ENCODE results near the gene FABP6.
"Not testable (repeated sequence)": the region's sequence is repeated elsewhere in the genome, so short reads cannot be mapped to it uniquely, and the experiment has no call there.

Gene FABP6

GRCh38 chr5:160227012-160227411, 2.3 kb upstream of the FABP6 start:
- DNase-seq = no peak

- no peak for DNase-seq
Observed at GRCh38 chr5:160230686-160231527, 1.6 kb downstream of the FABP6 start.

- no peak for DNase-seq
Observed at GRCh38 chr5:160231783-160232342, 2.6 kb downstream of the FABP6 start.

GRCh38 chr5:160233215-160233614, 3.9 kb downstream of the FABP6 start:
- DNase-seq = no peak

- DNase-seq = no peak
Observed at GRCh38 chr5:160235731-160236130, 6.4 kb downstream of the FABP6 start.

- no peak for DNase-seq
Observed at GRCh38 chr5:160237571-160238093, 8.3 kb downstream of the FABP6 start.

DNA sequence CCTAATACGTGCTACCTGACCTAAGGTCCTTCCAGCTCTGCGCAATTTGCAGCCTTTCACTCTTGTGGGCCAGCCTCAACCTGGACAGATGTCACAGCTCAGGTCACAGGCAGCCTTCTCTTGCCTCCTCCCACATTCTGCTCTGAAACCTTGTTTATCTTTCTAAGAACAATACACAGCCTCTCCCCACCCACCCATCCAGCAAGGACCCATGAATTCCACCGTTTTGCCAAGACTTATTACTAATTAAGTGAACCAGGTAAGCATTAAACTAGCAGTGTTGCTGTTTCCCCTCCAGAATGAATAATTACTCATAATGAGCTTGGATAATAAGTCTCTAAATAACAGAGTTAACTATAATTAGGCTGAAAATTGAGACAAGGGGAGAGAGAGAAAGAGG, 11.0 kb downstream of the FABP6 start:
- no peak for DNase-seq

DNA sequence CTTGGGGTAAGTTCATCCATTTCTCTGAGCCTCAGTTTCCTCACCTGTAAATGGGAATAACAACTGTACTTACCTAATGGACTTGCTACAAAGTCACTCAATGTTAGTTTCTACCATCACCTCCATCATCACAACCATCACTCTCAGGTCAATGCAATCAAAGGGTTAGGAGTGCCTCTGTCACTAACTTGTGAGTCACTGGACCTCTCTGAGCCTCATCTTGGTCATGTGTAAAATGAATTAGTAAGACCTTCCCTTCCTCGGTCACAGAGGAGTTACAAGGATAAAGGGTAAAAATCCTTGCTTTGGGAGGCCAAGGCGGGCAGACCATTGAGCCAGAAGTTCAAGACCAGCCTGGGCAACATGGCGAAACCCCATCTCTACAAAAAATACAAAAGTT, 12.8 kb downstream of the FABP6 start:
- no peak for DNase-seq

- no peak for DNase-seq
Observed at GRCh38 chr5:160245506-160246086, 16.3 kb downstream of the FABP6 start.

DNA sequence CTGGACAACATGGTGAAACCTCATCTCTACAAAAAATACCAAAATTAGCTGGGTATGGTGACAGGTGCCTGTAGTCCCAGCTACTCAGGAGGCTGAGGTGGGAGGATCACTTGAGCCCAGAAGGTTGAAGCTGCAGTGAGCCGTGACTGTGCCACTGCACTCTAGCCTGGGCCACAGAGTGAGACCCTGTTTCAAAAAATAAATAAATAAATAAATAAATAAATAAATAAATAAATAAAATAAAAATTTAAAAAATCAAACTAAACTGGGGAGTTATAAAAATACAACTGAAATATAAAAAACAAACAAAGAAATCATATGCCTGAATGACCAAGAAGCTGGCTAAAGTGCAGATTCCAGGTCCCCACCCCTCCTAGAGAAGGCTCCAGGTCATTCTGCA, 20.3 kb downstream of the FABP6 start:
- DNase-seq = not testable (repeated sequence)

DNA sequence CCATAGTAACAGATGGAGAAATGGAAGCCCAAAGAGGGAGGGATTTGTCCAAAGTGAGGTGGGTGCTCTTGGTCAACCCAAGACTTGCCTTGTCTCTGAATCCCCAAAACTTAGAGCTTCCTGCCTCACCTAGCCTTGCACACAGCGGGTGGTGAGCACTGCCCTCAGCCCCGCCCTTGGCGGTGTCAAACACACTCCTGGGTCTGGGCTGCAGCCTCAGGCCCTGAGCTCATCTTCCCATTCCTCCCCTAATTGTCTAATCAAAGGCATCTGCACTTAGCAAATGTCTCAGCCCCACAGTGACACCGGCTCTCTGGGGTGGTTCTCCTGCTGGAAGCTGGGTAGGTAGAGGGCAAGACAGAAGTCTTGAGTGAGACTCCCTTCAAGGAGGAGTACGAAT, 20.9 kb downstream of the FABP6 start:
- DNase-seq = no peak

DNA sequence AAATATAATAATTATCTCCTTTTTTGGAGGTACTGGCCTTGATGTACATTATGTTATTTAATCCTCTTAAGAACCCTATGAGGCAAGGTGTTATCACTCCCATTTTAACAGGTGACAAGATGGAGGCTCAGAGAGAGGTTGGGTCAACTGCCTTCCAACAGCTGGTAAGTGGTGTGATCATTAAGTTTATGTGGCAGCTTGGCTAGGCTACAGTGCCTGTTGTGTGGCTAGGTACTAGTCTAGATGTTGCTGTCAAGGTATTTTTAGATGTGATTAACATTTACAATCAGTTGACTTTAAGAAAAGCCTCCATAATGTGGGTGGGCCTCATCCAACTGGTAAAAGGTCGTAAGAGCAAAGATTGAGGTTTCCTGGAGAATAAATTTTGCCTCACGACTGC, 21.5 kb downstream of the FABP6 start:
- no peak for DNase-seq

DNA sequence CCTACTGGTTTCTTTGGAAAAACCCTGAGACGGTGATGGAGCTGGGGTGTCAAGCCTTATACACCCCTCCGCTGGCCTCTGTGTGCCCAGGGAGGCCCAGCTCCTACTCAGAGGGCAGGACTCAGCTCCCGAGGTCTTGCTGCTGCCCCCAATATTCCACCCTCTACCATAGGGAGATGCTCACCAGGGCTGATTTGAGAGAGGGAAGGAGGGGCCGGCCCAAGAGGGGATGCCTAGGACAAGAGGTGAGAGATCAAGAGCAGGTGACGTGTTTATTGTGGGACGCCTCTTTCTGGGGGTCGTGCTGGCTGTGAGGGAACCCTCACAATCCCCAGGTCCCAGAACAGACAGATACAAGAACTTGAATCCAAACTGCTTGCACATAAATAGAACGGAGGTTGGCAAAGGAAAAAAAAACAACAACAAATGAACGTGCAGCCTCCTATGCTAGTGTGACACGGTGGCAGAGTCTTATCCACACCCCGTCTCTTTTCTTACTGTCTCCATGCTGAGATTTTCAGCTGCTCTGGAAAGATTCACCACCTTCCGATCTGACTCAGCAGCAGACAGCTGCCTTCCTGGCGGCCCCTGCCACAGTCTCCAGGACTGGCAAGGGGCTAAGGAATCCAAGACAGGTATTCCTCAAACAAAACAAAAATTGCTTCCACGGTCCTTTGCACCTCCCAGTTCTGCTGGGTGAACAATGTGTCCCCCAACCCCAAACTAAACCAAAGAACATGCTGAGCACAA, 22.3 kb downstream of the FABP6 start:
- DNase-seq = no peak

- DNase-seq = no peak
Observed at GRCh38 chr5:160252916-160253315, 23.6 kb downstream of the FABP6 start.

- DNase-seq = no peak
Observed at GRCh38 chr5:160253441-160253840, 24.1 kb downstream of the FABP6 start.

- no peak for DNase-seq
Observed at GRCh38 chr5:160254706-160255105, 25.4 kb downstream of the FABP6 start.

DNA sequence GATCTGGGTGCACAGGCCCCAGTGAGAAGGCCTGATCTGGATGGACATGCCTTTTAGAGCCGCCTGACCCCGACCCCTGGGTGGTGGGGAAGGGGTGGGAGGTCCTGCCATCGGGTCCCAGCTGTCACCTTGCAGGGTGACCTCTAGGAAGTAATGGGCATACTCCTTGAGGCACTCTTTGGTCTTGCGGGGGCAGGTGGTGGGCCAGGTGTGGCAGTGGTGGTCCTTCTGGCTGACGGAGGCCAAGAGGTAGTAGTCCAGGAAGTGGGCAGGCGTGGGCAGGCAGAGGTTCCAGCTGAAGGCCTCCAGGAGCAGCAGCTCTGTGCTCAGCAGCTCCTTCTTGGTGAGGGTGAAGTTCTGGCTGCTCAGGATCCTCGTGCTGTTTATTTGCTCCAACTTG, 30.0 kb downstream of the FABP6 start:
- DNase-seq = no peak

GRCh38 chr5:160260006-160260775, 30.9 kb downstream of the FABP6 start:
- DNase-seq = no peak

- no peak for DNase-seq
Observed at GRCh38 chr5:160260881-160261815, 31.8 kb downstream of the FABP6 start.

DNA sequence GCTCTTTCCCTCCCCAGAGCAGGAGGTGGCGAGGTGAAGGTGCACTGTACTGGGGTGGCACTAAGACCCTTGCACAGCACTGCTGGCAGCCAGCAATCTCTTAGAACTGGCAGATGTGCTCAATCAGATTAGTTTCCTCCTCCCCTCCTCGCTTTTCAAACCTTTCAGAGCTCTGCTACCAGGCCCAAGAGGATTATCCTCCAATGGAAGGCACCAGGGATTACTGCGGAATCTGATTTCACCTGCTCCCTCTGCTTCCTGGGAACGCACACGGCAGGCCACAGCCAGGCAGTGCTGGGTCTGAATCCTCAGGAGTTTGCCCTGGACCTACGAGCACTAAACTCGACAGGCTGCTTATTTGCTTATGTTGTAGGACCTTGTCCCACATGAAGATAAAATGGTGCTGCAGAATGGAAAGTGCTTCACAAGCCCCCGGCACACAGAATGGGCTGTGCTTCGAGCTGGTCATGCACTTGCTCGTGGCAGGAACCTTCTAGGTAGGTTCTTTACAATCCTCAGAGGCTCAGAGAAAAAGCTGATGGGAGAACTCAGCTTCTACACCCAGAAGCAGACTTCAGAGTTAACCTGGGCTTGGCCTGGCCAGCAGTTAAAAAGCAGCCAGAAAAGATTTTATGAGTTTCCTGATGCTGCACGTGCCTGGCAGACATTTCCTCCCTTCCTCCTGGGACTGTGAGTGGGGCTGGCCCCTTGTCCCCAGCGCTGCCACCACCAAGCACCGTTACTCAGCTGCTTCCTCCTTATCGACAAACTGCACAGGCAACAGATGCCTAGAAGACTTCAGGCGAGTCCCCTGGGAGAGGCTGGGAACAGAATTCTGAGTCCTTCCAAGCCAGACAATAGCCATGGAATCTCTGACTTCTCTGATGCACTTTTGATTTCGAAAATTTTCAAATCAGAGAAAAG, 33.1 kb downstream of the FABP6 start:
- no peak for DNase-seq

Data from stimulated activated CD4-positive, alpha-beta T cell treated with anti-CD3 and anti-CD28 coated beads, Interleukin-4, amount 100 ng/mL, for 4 hours (primary cell).